Caco-2 (cell line): ENCODE measurements around the gene BRD4. TPM values are rescaled to one million over a fixed set of nuclear protein-coding genes. Genes with fewer than 3 reads are reported as not detected.
A peak's percentile ranks its signal among the peaks of the same experiment; 100 is the strongest.

Source experiments
- BruUV-seq: library from RNA; stranded (reverse); fragments of 400-500 nt; replicated peaks from 2 replicates; lab custom pipeline; 2021; lab: Mats Ljungman, UMichigan
- CTCF ChIA-PET: fragments of 300-600 bp; sonication (Branson Sonifier 250); formaldehyde crosslinking; loops from one replicate; lab custom pipeline; 2022; ENCODE audit warnings: antibody characterized with exemption; lab: Charles Lee
- POLR2A ChIA-PET: fragments of 300-600 bp; sonication (Branson Sonifier 250); formaldehyde crosslinking; loops from one replicate; lab custom pipeline; 2022; ENCODE audit warnings: antibody characterized with exemption; lab: Charles Lee
- DNase-seq, 2 experiments: peaks; one replicate each; pipeline versions ENCODE4 v3.0.0 to v3.0.0-alpha.2; 2020 to 2022
- H3K27me3 ChIP-seq: replicated peaks from 2 replicates; pipeline ENCODE4 v1.6.0; 2011; ENCODE audit warnings: low read length; ENCODE audit not compliant: control insufficient read depth, insufficient read depth
- H3K36me3 ChIP-seq: 2 replicates; pipeline ENCODE4 v1.5.1; 2011; ENCODE audit warnings: low read length; ENCODE audit not compliant: control insufficient read depth, insufficient read depth
- H3K4me1 ChIP-seq: fragments of 250-450 bp; sonication (Bioruptor Pico); 2 replicates; pipeline ENCODE4 v1.5.1; 2020; ENCODE audit warnings: mild to moderate bottlenecking
- H3K4me3 ChIP-seq: 2 replicates; pipeline ENCODE4 v1.5.1; 2011; ENCODE audit warnings: low read depth, mild to moderate bottlenecking, control low read depth, low read length
- H3K9me3 ChIP-seq: fragments of 250-450 bp; sonication (Bioruptor Pico); 2 replicates; pipeline ENCODE4 v1.5.1; 2020; ENCODE audit warnings: mild to moderate bottlenecking, moderate library complexity
- H3K27ac Mint-ChIP-seq: one replicate; pipeline ENCODE4 v1.8.0; 2022; ENCODE audit warnings: mixed read lengths; ENCODE audit not compliant: unreplicated experiment
- H3K27me3 Mint-ChIP-seq: one replicate; pipeline ENCODE4 v1.8.0; 2022; ENCODE audit warnings: mixed read lengths; ENCODE audit not compliant: insufficient read depth, unreplicated experiment
- H3K36me3 Mint-ChIP-seq: one replicate; pipeline ENCODE4 v1.8.0; 2022; ENCODE audit warnings: mild to moderate bottlenecking, mixed read lengths; ENCODE audit not compliant: insufficient read depth, unreplicated experiment
- H3K4me1 Mint-ChIP-seq: one replicate; pipeline ENCODE4 v1.8.0; 2022; ENCODE audit warnings: low read depth, mixed read lengths; ENCODE audit not compliant: unreplicated experiment
- H3K4me3 Mint-ChIP-seq: one replicate; pipeline ENCODE4 v1.8.0; 2022; ENCODE audit warnings: mild to moderate bottlenecking, moderate library complexity, mixed read lengths; ENCODE audit not compliant: unreplicated experiment
- H3K9me3 Mint-ChIP-seq: one replicate; pipeline ENCODE4 v1.8.0; 2022; ENCODE audit warnings: mixed read lengths; ENCODE audit not compliant: unreplicated experiment
- CTCF ChIP-seq, 2 experiments: fragments of 200-600 bp in 1 of 2; IDR thresholded peaks; 1 replicate in 1 of 2; 2 replicates in 1 of 2; pipeline versions ENCODE4 v1.5.1 to v1.8.0; 2011 to 2022; ENCODE audit warnings: antibody characterized with exemption in 1 of 2, control low read depth in 1 of 2, inconsistent platforms in 1 of 2, low read depth in 1 of 2, low read length in 1 of 2, mild to moderate bottlenecking in 1 of 2, moderate library complexity in 1 of 2; ENCODE audit not compliant: insufficient read depth in 1 of 2, severe bottlenecking in 1 of 2, unreplicated experiment in 1 of 2
- intact Hi-C: fragments of 100-400 bp; cut with micrococcal nuclease; formaldehyde crosslinking; loops from one replicate; pipeline ENCODE4 v1.10.0; 2022; ENCODE audit not compliant: unreplicated experiment
- total RNA-seq: library from RNA; stranded (reverse); gene quantifications from 2 replicates; pipeline ENCODE4 v1.2.3, GENCODE V29; 2022

Gene BRD4
- total RNA-seq, 1 experiment from 2014 or later: 170 TPM

- CTCF ChIA-PET: interaction anchor here (0.6 to 2.4 kb wide), 9 partner anchors 7 to 361 kb away, joined by 3 to 11 read pairs (median 6); partner anchors contain the start of gene AKAP8L
- Mint-ChIP-seq H3K36me3 (peaks cover 33% of the 10 kb centered on the region), H3K9me3 (no peaks in the 10 kb centered on the region), H3K4me1 (peaks cover 16% of the 10 kb centered on the region), H3K27me3 (no peaks in the 10 kb centered on the region), H3K4me3 (peak overlapping the region; percentile 69), H3K27ac (peak overlapping the region; percentile 56)
- 0 out of 2 replicates have a peak, but pooled peaks cover 6% of the 10 kb centered on the region for H3K4me1 ChIP-seq
- POLR2A ChIA-PET: interaction anchor here (1.1 to 1.6 kb wide), 2 partner anchors 8 to 138 kb away, joined by 5 to 6 read pairs; no protein-coding TSS in a partner anchor
- intact Hi-C loops: loop anchor here (5.0 kb wide), 1 partner anchor 52 kb away; no protein-coding TSS in a partner anchor
- peak overlapping the region; percentile 53 for H3K4me3 ChIP-seq
- H3K36me3 ChIP-seq: peaks cover 2% of the 10 kb centered on the region
- DNase-seq: no peak
- no peaks in the 10 kb centered on the region for H3K9me3 ChIP-seq
- no TSS peak for BruUV-seq
- no peaks in the 10 kb centered on the region for H3K27me3 ChIP-seq
- no peak for TF ChIP-seq CTCF (IDR thresholded peaks at IDR 0.05; ENCODE audit: insufficient read depth in 1 of 2, low read depth in 1 of 2, low read length in 1 of 2, severe bottlenecking in 1 of 2, unreplicated experiment in 1 of 2)
Observed at GRCh38 chr19:15194938-15195337, 137.4 kb downstream of the BRD4 start.

- Mint-ChIP-seq H3K36me3 (peaks cover 33% of the 10 kb centered on the region), H3K27me3 (no peaks in the 10 kb centered on the region), H3K27ac (no peak overlapping the region), H3K4me1 (no peaks in the 10 kb centered on the region), H3K9me3 (no peaks in the 10 kb centered on the region), H3K4me3 (no peak overlapping the region)
- Histone ChIP-seq H3K36me3 (no peaks in the 10 kb centered on the region; the same call in 1 of the 2 replicates), H3K27me3 (no peaks in the 10 kb centered on the region), H3K4me1 (0 out of 2 replicates have a peak, but pooled peaks cover 6% of the 10 kb centered on the region), H3K4me3 (no peak overlapping the region), H3K9me3 (no peaks in the 10 kb centered on the region)
- CTCF ChIA-PET: no interaction called here
- intact Hi-C loops: no loop called here
- BruUV-seq: no TSS peak
- no peak for DNase-seq
- TF ChIP-seq CTCF (IDR thresholded peaks at IDR 0.05; ENCODE audit: insufficient read depth in 1 of 2, low read depth in 1 of 2, low read length in 1 of 2, severe bottlenecking in 1 of 2, unreplicated experiment in 1 of 2): no peak
- POLR2A ChIA-PET: no interaction called here
Observed at GRCh38 chr19:15191982-15192381, 140.4 kb downstream of the BRD4 start.

- BruUV-seq: no TSS peak
- no peak for DNase-seq
- no peaks in the 10 kb centered on the region for H3K4me1 Mint-ChIP-seq
- TF ChIP-seq CTCF (IDR thresholded peaks at IDR 0.05; ENCODE audit: insufficient read depth in 1 of 2, low read depth in 1 of 2, low read length in 1 of 2, severe bottlenecking in 1 of 2, unreplicated experiment in 1 of 2): no peak
- intact Hi-C loops: no loop called here
- H3K36me3 Mint-ChIP-seq: peaks cover 33% of the 10 kb centered on the region
- POLR2A ChIA-PET: no interaction called here
- no peaks in the 10 kb centered on the region for H3K27me3 ChIP-seq
- no peak overlapping the region for H3K27ac Mint-ChIP-seq
- no peak overlapping the region for H3K4me3 Mint-ChIP-seq
- H3K9me3 ChIP-seq: no peaks in the 10 kb centered on the region
- H3K9me3 Mint-ChIP-seq: no peaks in the 10 kb centered on the region
- H3K36me3 ChIP-seq: no peaks in the 10 kb centered on the region; the same call in 1 of the 2 replicates
- CTCF ChIA-PET: no interaction called here
- H3K4me3 ChIP-seq: no peak overlapping the region
- 0 out of 2 replicates have a peak, but pooled peaks cover 6% of the 10 kb centered on the region for H3K4me1 ChIP-seq
- H3K27me3 Mint-ChIP-seq: no peaks in the 10 kb centered on the region
Observed at GRCh38 chr19:15191514-15191913, 140.8 kb downstream of the BRD4 start.
